Measurements from ENCODE around the gene SLFN14.

The SLFN14 gene

DNA sequence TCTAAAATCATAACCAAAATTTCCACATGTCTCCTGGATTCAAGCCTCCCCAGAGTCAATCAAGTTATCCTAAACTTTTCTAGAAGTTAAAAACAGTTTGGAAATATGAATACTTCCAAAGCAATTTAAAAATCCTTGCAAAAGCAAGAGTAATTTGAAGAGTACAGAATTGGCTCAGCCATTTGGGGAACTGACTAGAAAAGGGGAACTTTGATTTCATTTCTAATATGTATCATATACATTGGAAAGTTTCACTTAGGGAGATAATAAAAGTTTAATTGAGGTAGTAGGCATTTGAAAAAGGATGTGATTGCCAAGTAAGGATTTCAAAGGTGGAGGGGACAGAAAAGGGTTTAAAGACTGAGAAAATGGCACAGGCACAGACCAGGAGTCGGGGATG, 14.1 kb downstream of the SLFN14 start:
- TF ChIP-seq TAF1 (IDR thresholded peaks at IDR 0.05; ENCODE audit: borderline replicate concordance, insufficient read depth, low read length) (no peak), SIN3A (IDR thresholded peaks at IDR 0.05; ENCODE audit: borderline replicate concordance, insufficient read depth, low read length) (no peak), POLR2AphosphoS5 (IDR thresholded peaks at IDR 0.05; ENCODE audit: low read depth, low read length) (no peak), FOXP2 (optimal IDR thresholded peaks at IDR 0.05; ENCODE audit: borderline replicate concordance, extremely low read depth, extremely low read length, insufficient read depth) (no peak)
- TF ChIP-seq, protein P1, sequence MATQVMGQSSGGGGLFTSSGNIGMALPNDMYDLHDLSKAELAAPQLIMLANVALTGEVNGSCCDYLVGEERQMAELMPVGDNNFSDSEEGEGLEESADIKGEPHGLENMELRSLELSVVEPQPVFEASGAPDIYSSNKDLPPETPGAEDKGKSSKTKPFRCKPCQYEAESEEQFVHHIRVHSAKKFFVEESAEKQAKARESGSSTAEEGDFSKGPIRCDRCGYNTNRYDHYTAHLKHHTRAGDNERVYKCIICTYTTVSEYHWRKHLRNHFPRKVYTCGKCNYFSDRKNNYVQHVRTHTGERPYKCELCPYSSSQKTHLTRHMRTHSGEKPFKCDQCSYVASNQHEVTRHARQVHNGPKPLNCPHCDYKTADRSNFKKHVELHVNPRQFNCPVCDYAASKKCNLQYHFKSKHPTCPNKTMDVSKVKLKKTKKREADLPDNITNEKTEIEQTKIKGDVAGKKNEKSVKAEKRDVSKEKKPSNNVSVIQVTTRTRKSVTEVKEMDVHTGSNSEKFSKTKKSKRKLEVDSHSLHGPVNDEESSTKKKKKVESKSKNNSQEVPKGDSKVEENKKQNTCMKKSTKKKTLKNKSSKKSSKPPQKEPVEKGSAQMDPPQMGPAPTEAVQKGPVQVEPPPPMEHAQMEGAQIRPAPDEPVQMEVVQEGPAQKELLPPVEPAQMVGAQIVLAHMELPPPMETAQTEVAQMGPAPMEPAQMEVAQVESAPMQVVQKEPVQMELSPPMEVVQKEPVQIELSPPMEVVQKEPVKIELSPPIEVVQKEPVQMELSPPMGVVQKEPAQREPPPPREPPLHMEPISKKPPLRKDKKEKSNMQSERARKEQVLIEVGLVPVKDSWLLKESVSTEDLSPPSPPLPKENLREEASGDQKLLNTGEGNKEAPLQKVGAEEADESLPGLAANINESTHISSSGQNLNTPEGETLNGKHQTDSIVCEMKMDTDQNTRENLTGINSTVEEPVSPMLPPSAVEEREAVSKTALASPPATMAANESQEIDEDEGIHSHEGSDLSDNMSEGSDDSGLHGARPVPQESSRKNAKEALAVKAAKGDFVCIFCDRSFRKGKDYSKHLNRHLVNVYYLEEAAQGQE (IDR thresholded peaks at IDR 0.05; ENCODE audit: insufficient read depth in 1 of 2, low read depth in 2 of 2, low read length in 2 of 2): no peak

DNA sequence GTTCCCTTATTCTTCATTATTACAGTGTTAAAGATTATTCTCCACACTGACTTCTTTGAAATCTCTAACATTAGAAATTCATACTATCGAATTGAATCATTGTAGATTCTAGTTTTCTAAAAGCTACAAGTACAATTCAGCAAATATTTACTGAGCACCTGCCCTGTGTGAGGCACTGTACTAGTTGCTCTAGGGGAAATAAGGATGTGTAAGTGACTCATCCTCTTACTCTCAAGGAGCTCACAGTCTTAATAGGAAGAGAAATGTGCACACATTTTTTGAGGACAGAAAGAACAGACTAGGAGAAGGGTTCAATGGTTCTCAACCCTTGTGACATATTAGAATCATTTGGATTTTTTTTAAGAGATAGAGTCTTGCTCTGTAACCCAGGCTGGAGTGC, 15.5 kb downstream of the SLFN14 start:
- TF ChIP-seq TAF1 (IDR thresholded peaks at IDR 0.05; ENCODE audit: borderline replicate concordance, insufficient read depth, low read length) (no peak), FOXP2 (optimal IDR thresholded peaks at IDR 0.05; ENCODE audit: borderline replicate concordance, extremely low read depth, extremely low read length, insufficient read depth) (no peak), POLR2AphosphoS5 (IDR thresholded peaks at IDR 0.05; ENCODE audit: low read depth, low read length) (no peak), SIN3A (IDR thresholded peaks at IDR 0.05; ENCODE audit: borderline replicate concordance, insufficient read depth, low read length) (no peak)
- TF ChIP-seq, protein P1 (IDR thresholded peaks at IDR 0.05; ENCODE audit: insufficient read depth in 1 of 2, low read depth in 2 of 2, low read length in 2 of 2): no peak

DNA sequence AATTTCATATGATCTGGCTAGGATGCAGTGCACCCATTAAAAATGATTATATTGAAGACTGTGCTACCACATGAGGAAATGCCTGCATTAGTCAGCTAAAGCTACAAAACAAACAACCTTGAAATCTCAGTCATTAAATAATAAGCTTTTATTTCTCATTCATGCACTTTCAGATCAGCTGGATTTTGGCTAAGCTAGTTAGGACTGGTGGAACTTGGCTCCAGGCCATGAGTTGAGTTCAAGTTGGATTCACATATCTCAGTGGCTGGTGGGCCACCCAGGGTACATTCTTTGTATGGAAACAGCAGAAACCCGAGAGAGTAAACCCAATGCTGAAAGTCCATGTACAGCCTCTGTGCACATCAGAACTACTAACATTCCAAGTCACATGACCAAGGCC, 16.8 kb downstream of the SLFN14 start:
- TF ChIP-seq SIN3A (IDR thresholded peaks at IDR 0.05; ENCODE audit: borderline replicate concordance, insufficient read depth, low read length) (no peak), FOXP2 (optimal IDR thresholded peaks at IDR 0.05; ENCODE audit: borderline replicate concordance, extremely low read depth, extremely low read length, insufficient read depth) (no peak)

DNA sequence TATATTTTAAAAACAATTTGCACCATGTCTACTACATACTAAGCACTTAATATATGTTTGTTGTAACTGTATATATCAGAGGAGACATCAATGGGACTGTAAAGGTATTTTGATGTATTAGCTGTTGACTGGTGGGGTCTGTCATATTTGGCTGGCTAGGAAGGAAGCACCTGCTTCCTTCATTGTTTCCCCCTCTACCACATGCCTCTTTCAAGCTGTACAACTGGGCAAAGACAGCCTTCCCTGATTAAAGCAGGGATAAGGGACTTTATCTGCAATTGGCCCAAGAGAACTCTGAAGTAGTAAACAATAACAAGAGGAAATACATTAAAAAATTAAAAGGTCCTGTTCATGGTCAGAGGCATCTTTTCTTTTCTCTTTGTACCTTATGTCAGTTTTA, 17.6 kb downstream of the SLFN14 start:
- TF ChIP-seq, protein P1 (IDR thresholded peaks at IDR 0.05; ENCODE audit: insufficient read depth in 1 of 2, low read depth in 2 of 2, low read length in 2 of 2): no peak
- TF ChIP-seq FOXP2 (optimal IDR thresholded peaks at IDR 0.05; ENCODE audit: borderline replicate concordance, extremely low read depth, extremely low read length, insufficient read depth) (no peak), SIN3A (IDR thresholded peaks at IDR 0.05; ENCODE audit: borderline replicate concordance, insufficient read depth, low read length) (no peak)

DNA sequence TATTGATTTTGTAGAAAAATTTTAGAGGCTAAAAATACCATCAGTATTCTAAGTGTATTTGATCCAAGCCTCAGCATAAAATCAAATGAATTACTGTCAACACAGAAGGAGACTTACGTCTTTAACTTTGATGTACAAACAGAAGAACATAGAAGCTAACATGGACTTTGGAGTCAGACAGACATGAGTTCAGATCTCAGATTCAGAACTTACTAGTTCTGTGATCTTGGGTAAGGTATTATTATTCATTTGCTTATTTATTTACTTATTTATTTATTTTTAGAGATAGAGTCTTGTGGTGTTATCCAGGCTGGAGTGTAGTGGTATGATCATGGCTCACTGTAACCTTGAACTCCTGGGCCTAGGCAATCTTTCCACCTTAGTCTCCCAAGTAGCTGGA, 19.2 kb downstream of the SLFN14 start:
- no peak for TF ChIP-seq SIN3A (IDR thresholded peaks at IDR 0.05; ENCODE audit: borderline replicate concordance, insufficient read depth, low read length)
- TF ChIP-seq POLR2AphosphoS5 (IDR thresholded peaks at IDR 0.05; ENCODE audit: low read depth, low read length): no peak
- no peak for TF ChIP-seq TAF1 (IDR thresholded peaks at IDR 0.05; ENCODE audit: borderline replicate concordance, insufficient read depth, low read length)
- TF ChIP-seq, protein P1 (IDR thresholded peaks at IDR 0.05; ENCODE audit: insufficient read depth in 1 of 2, low read depth in 2 of 2, low read length in 2 of 2): no peak
- TF ChIP-seq FOXP2 (optimal IDR thresholded peaks at IDR 0.05; ENCODE audit: borderline replicate concordance, extremely low read depth, extremely low read length, insufficient read depth): no peak
